IMR-90 (cell line): ENCODE data around the gene TAS1R1. TPM values are rescaled to one million over a fixed set of nuclear protein-coding genes. Genes with fewer than 3 reads are reported as not detected.

Source experiments
- ATAC-seq: fragments of 200-7000 bp; cut with Tn5 transposase; 2 replicates; pipeline ENCODE4 v1.9.1; 2020; ENCODE audit warnings: low read depth, mild to moderate bottlenecking, moderate library complexity
- BruUV-seq: library from RNA; stranded (reverse); fragments of 400-500 nt; replicated peaks from 2 replicates; lab custom pipeline; 2021; lab: Mats Ljungman, UMichigan
- CTCF ChIA-PET: fragments of 300-600 bp; formaldehyde crosslinking; extraction: SDS; loops from one replicate; lab custom pipeline; 2021; ENCODE audit warnings: antibody characterized with exemption; lab: Yijun Ruan, JAX
- POLR2A ChIA-PET: fragments of 300-600 bp; sonication (Branson Sonifier 250); formaldehyde crosslinking; loops from one replicate; lab custom pipeline; 2022; ENCODE audit warnings: antibody characterized with exemption; ENCODE audit not compliant: unreplicated experiment; lab: Charles Lee
- DNase-seq: peaks from one replicate; pipeline ENCODE4 v3.0.0; 2013
- H2AFZ ChIP-seq: replicated peaks from 2 replicates; pipeline ENCODE3; 2013; ENCODE audit warnings: low read length, mild to moderate bottlenecking; ENCODE audit not compliant: poor library complexity
- H2AK5ac ChIP-seq: 2 replicates; pipeline ENCODE4 v1.6.1; 2013; ENCODE audit warnings: low read depth, low read length, inconsistent platforms
- H2AK9ac ChIP-seq: replicated peaks from 2 replicates; pipeline ENCODE3; 2013; ENCODE audit warnings: mild to moderate bottlenecking, low read depth, low read length, moderate library complexity; ENCODE audit not compliant: poor library complexity
- H2BK120ac ChIP-seq: 2 replicates; pipeline ENCODE4 v1.6.1; 2013; ENCODE audit warnings: low read depth, low read length, inconsistent platforms
- H2BK15ac ChIP-seq: 3 replicates; pipeline ENCODE4 v1.6.1; 2013; ENCODE audit warnings: low read depth, low read length, inconsistent platforms
- H2BK20ac ChIP-seq: 2 replicates; pipeline ENCODE4 v1.6.1; 2013; ENCODE audit warnings: low read depth, mild to moderate bottlenecking, inconsistent platforms, low read length, moderate library complexity
- H2BK5ac ChIP-seq: 2 replicates; pipeline ENCODE4 v1.6.1; 2013; ENCODE audit warnings: mild to moderate bottlenecking, low read depth, low read length, inconsistent platforms; ENCODE audit not compliant: poor library complexity, severe bottlenecking
- H3K14ac ChIP-seq: replicated peaks from 2 replicates; pipeline ENCODE4 v1.6.1; 2013; ENCODE audit warnings: low read depth, low read length, inconsistent platforms
- H3K18ac ChIP-seq: 2 replicates; pipeline ENCODE4 v1.6.1; 2013; ENCODE audit warnings: low read depth, low read length, control low read depth
- H3K23ac ChIP-seq: 2 replicates; pipeline ENCODE4 v1.6.1; 2013; ENCODE audit warnings: low read depth, low read length, inconsistent platforms
- H3K27ac ChIP-seq: 2 replicates; pipeline ENCODE4 v1.5.1; 2013; ENCODE audit warnings: mild to moderate bottlenecking, control low read depth, low read length; ENCODE audit not compliant: insufficient read depth
- H3K27me3 ChIP-seq: 2 replicates; pipeline ENCODE4 v1.6.1; 2013; ENCODE audit warnings: low read length; ENCODE audit not compliant: control insufficient read depth, insufficient read depth
- H3K36me3 ChIP-seq: 2 replicates; pipeline ENCODE4 v1.6.1; 2013; ENCODE audit warnings: low read length, mixed read lengths; ENCODE audit not compliant: control insufficient read depth, insufficient read depth
- H3K4ac ChIP-seq: 2 replicates; pipeline ENCODE4 v1.6.1; 2013; ENCODE audit warnings: low read depth, low read length, inconsistent platforms
- H3K4me1 ChIP-seq: 2 replicates; pipeline ENCODE4 v1.6.1; 2013; ENCODE audit warnings: low read length, mixed read lengths; ENCODE audit not compliant: control insufficient read depth, insufficient read depth
- H3K4me2 ChIP-seq: 2 replicates; pipeline ENCODE4 v1.6.1; 2013; ENCODE audit warnings: low read depth, mild to moderate bottlenecking, control low read depth, low read length, moderate library complexity
- H3K4me3 ChIP-seq: 2 replicates; pipeline ENCODE4 v1.5.1; 2013; ENCODE audit warnings: low read depth, mild to moderate bottlenecking, control low read depth, low read length, moderate library complexity; ENCODE audit not compliant: insufficient read depth
- H3K56ac ChIP-seq: 2 replicates; pipeline ENCODE4 v1.6.1; 2013; ENCODE audit warnings: low read length, inconsistent platforms; ENCODE audit not compliant: insufficient read depth; ENCODE audit errors: extremely low read depth
- H3K79me1 ChIP-seq, 2 experiments: 2 replicates each; pipeline ENCODE4 v1.6.1; 2013; ENCODE audit warnings: low read length in 2 of 2, inconsistent platforms in 1 of 2, low read depth in 1 of 2
- H3K9ac ChIP-seq: 2 replicates; pipeline ENCODE4 v1.6.1; 2013; ENCODE audit warnings: low read depth, low read length, control low read depth
- H3K9me1 ChIP-seq: 2 replicates; pipeline ENCODE4 v1.6.1; 2013; ENCODE audit warnings: low read length, inconsistent platforms; ENCODE audit not compliant: insufficient read depth
- H3K9me3 ChIP-seq: 2 replicates; pipeline ENCODE4 v1.6.1; 2013; ENCODE audit warnings: low read length; ENCODE audit not compliant: control insufficient read depth, insufficient read depth
- H4K20me1 ChIP-seq: 2 replicates; pipeline ENCODE4 v1.6.1; 2013; ENCODE audit warnings: low read length, inconsistent platforms; ENCODE audit not compliant: insufficient read depth
- H4K5ac ChIP-seq: 2 replicates; pipeline ENCODE4 v1.6.1; 2013; ENCODE audit warnings: mild to moderate bottlenecking, low read depth, low read length, control low read depth
- H4K8ac ChIP-seq, 2 experiments: 2 replicates each; pipeline ENCODE4 v1.6.1; 2013; ENCODE audit warnings: low read depth in 2 of 2, low read length in 2 of 2, control low read depth in 1 of 2, inconsistent platforms in 1 of 2
- H4K91ac ChIP-seq: 2 replicates; pipeline ENCODE4 v1.6.1; 2013; ENCODE audit warnings: low read depth, low read length, inconsistent platforms; ENCODE audit not compliant: insufficient read depth
- BHLHE40 ChIP-seq: fragments of 150-350 bp; IDR thresholded peaks from 2 replicates; pipeline ENCODE4 v1.6.1; 2016; ENCODE audit warnings: mild to moderate bottlenecking, low read depth, low read length
- CHD1 ChIP-seq: IDR thresholded peaks from 2 replicates; pipeline ENCODE4 v1.6.1; 2012; ENCODE audit warnings: low read depth, low read length, improper control_type of control experiment
- MAFK ChIP-seq: IDR thresholded peaks from 2 replicates; pipeline ENCODE4 v1.6.1; 2012; ENCODE audit warnings: low read depth, low read length, improper control_type of control experiment
- MAZ ChIP-seq: IDR thresholded peaks from 2 replicates; pipeline ENCODE4 v1.6.1; 2012; ENCODE audit warnings: low read depth, mild to moderate bottlenecking, low read length, improper control_type of control experiment, moderate library complexity, borderline replicate concordance
- RCOR1 ChIP-seq: IDR thresholded peaks from 2 replicates; pipeline ENCODE4 v1.6.1; 2012; ENCODE audit warnings: mild to moderate bottlenecking, low read length, improper control_type of control experiment; ENCODE audit not compliant: insufficient replicate concordance
- WGBS, 2 experiments: methylation state at CpG; one replicate each; pipeline versions ENCODE4 v1.1.5 to v1.1.7; 2013; ENCODE audit warnings: missing lambda C conversion rate in 2 of 2; ENCODE audit not compliant: insufficient read length in 1 of 2; ENCODE audit errors: extremely low coverage in 2 of 2; 5-methylcytosine and 5-hydroxymethylcytosine counted together
- dilution Hi-C: fragments of 300-500 bp; cut with HindIII; formaldehyde crosslinking; loops from one replicate; pipeline ENCODE4 v1.14.3; 2018; ENCODE audit warnings: low sequenced_read_pairs; ENCODE audit not compliant: unreplicated experiment
- in situ Hi-C: fragments of 300-500 bp; cut with MboI; formaldehyde crosslinking; loops from 3 replicates; pipeline ENCODE4 v1.14.3; 2019; ENCODE audit warnings: low sequenced_read_pairs, inconsistent platforms, mixed read lengths
- intact Hi-C: fragments of 100-400 bp; cut with micrococcal nuclease; formaldehyde crosslinking; loops from 2 replicates; pipeline ENCODE4 v1.10.0; 2022
- polyA plus RNA-seq, 3 experiments: library from polyadenylated mRNA; depleted of rRNA; stranded (reverse); fragments of >200 nt; gene quantifications; 2 replicates each; pipeline ENCODE4 v1.2.3, GENCODE V29; 2012; ENCODE audit warnings: low replicate concordance in 1 of 3
- total RNA-seq: library from RNA; depleted of rRNA; stranded (reverse); fragments of >200 nt; gene quantifications from 2 replicates; pipeline ENCODE4 v1.2.3, GENCODE V29; 2012
- TF ChIP-seq, protein P1 (sequence below): fragments of 150-350 bp; IDR thresholded peaks from 2 replicates; pipeline ENCODE4 v1.6.1; 2016; ENCODE audit warnings: low read depth, mild to moderate bottlenecking, low read length, moderate library complexity, borderline replicate concordance
- TF ChIP-seq, protein P2 (sequence below): conservative IDR thresholded peaks from 2 replicates; pipeline ENCODE4 v1.5.1; 2012; ENCODE audit warnings: mild to moderate bottlenecking, low read depth, low read length, improper control_type of control experiment

TAS1R1 gene
- total and polyA plus RNA-seq, 2 of the 4 experiments (the other 2 are of a cell fraction), result 0.05 TPM; not detected in 1

DNA sequence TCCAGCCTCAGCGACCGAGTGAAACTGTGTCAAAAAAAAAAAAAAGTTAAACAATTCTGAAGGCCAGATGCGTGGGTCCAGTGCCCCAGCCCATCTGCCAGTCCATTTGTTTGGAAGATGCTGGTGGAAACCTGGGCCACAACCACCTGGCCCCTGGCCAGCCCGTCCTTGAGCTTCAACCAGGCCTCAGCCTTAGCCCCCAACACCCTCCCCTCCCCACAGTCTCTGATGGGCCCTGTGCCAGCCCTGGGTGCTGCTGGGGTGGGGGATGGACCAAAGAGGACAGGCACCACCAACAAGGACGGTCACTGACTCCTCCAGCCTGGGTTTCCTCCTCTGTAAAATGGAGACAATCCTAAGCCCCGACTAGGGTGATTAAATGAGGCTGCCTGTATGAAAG lies 44.1 kb upstream of the TAS1R1 start:
- Histone ChIP-seq H3K14ac (no peak overlapping the region), H3K9me3 (no peaks in the 10 kb centered on the region), H3K79me1 (no peaks in the 10 kb centered on the region), H2BK20ac (no peak overlapping the region), H2BK120ac (no peak overlapping the region), H2AK9ac (no peak overlapping the region), H3K4me2 (no peak overlapping the region), H3K56ac (no peak overlapping the region), H4K20me1 (no peaks in the 10 kb centered on the region), H3K27ac (no peak overlapping the region), H2BK15ac (no peak overlapping the region), H4K91ac (no peak overlapping the region), H3K18ac (no peak overlapping the region), H4K5ac (no peak overlapping the region), H2AK5ac (no peak overlapping the region), H3K27me3 (peaks cover 4% of the 10 kb centered on the region; the same call in 1 of the 2 replicates), H3K23ac (no peak overlapping the region), H3K9ac (no peak overlapping the region), H4K8ac (no peak overlapping the region), H3K36me3 (no peaks in the 10 kb centered on the region), H2BK5ac (no peak overlapping the region), H3K4me3 (no peak overlapping the region), H3K4me1 (peaks cover 2% of the 10 kb centered on the region; the same call in 1 of the 2 replicates), H2AFZ (no peak overlapping the region), H3K4ac (no peak overlapping the region), H3K9me1 (peaks cover 5% of the 10 kb centered on the region; the same call in 1 of the 2 replicates)
- TF ChIP-seq, protein P1, sequence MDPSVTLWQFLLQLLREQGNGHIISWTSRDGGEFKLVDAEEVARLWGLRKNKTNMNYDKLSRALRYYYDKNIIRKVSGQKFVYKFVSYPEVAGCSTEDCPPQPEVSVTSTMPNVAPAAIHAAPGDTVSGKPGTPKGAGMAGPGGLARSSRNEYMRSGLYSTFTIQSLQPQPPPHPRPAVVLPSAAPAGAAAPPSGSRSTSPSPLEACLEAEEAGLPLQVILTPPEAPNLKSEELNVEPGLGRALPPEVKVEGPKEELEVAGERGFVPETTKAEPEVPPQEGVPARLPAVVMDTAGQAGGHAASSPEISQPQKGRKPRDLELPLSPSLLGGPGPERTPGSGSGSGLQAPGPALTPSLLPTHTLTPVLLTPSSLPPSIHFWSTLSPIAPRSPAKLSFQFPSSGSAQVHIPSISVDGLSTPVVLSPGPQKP, result no peak
- TF ChIP-seq, protein P2, sequence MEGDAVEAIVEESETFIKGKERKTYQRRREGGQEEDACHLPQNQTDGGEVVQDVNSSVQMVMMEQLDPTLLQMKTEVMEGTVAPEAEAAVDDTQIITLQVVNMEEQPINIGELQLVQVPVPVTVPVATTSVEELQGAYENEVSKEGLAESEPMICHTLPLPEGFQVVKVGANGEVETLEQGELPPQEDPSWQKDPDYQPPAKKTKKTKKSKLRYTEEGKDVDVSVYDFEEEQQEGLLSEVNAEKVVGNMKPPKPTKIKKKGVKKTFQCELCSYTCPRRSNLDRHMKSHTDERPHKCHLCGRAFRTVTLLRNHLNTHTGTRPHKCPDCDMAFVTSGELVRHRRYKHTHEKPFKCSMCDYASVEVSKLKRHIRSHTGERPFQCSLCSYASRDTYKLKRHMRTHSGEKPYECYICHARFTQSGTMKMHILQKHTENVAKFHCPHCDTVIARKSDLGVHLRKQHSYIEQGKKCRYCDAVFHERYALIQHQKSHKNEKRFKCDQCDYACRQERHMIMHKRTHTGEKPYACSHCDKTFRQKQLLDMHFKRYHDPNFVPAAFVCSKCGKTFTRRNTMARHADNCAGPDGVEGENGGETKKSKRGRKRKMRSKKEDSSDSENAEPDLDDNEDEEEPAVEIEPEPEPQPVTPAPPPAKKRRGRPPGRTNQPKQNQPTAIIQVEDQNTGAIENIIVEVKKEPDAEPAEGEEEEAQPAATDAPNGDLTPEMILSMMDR, result no peak
- TF ChIP-seq RCOR1, result no peak
- TF ChIP-seq MAZ, result no peak
- TF ChIP-seq MAFK, result no peak
- no peak for TF ChIP-seq CHD1
- no peak for TF ChIP-seq BHLHE40
- no TSS peak for BruUV-seq
- intact Hi-C loops, result no loop called here
- no peak for ATAC-seq
- ChIA-PET POLR2A (no interaction called here), CTCF (no interaction called here)
- in situ Hi-C loops, result no loop called here
- no peak for DNase-seq
- dilution Hi-C loops, result no loop called here
- WGBS, 2 experiments, result no CpG with 5 or more reads among the region's 6 CpGs
